SK-MEL-5 (cell line): ENCODE data around the gene PCAT6. TPM values are rescaled to one million over a fixed set of nuclear protein-coding genes. Genes with fewer than 3 reads are reported as not detected.
A peak's percentile ranks its signal among the peaks of the same experiment; 100 is the strongest.
"Not testable (repeated sequence)": the region's sequence is repeated elsewhere in the genome, so short reads cannot be mapped to it uniquely, and the experiment has no call there.

Experiments used
- DNase-seq: peaks from one replicate; pipeline ENCODE4 v3.0.0-alpha.2; 2016; ENCODE audit warnings: low read depth, low spot score
- in situ Hi-C: cut with HindIII; loops from 2 replicates; pipeline ENCODE4 v1.10.0; 2016; ENCODE audit warnings: low sequenced_read_pairs, high pct_unique_total_duplicates, low pct_unique_long_range_greater_than_20kb
- polyA plus RNA-seq, 2 experiments: library from polyadenylated mRNA; depleted of rRNA; stranded (reverse); fragments of >200 nt; gene quantifications; 2 replicates each; pipeline ENCODE4 v1.2.3, GENCODE V29; 2015
- total RNA-seq: library from RNA; depleted of rRNA; stranded (reverse); fragments of >200 nt; shearing (Covaris generic); gene quantifications from 2 replicates; pipeline ENCODE4 v1.2.3, GENCODE V29; 2014; rRNA removed

Gene PCAT6
- 1.2 TPM in 1 of 2 replicates, not detected in the other for total RNA-seq
- 2.7 and 4.0 TPM in 2 replicates for polyA plus RNA-seq (2015; cell fraction: cytosol; rRNA removed)
- polyA plus RNA-seq (2015; cell fraction: nucleus; rRNA removed), result 1.8 and 1.9 TPM in 2 replicates

GRCh38 chr1:202810615-202811295 lies at the start of gene PCAT6:
Gene PCAT6 (plus strand): TSS chr1:202810954.
- in situ Hi-C loops, result no loop called here

GRCh38 chr1:202762019-202762418 lies 48.7 kb upstream of the PCAT6 start:
- DNase-seq, result no peak
- in situ Hi-C loops, result no loop called here

More at GRCh38 chr1:202810615-202811295, at the start of gene PCAT6:
- DNase-seq, result peak; percentile 93

- in situ Hi-C loops, result no loop called here
- no peak for DNase-seq
Measured at GRCh38 chr1:202765721-202766120, 45.0 kb upstream of the PCAT6 start.

DNA sequence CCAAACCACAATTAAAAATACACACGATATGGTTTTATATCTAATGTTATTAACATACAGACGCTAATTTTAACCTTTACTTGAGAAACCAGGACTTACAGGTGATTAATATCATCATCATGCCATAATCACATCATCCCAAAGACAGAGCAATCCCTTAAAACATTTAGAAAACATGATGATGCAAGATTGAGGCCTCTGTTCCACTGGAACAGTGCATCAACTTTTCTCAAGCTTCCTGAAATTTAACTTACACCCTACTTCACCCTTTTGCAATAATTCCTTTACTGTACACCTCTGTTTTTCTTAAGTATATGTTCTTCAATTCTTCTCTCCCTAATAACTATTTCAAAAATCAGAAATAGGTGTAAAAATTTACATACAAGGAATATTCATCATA lies 40.6 kb upstream of the PCAT6 start:
- in situ Hi-C loops, result no loop called here
- no peak for DNase-seq

DNA sequence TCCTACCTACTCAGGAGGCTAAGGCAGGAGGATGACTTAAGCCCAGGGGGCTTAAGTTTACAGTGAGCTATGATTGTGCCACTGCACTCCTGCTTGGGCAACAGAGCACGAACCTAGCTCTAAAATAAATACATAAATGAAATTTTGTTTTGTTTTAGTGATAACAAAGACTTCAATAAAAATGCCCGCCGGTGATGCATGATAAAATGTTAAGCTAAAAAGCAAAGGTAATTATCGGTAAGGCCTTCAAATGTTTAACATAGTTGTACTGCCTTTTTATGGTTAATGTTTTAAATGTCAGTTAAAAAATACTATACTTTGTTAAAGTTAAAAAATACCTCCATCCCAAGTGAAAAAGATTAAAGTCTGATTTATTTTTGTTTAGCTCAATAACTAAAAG lies 29.6 kb upstream of the PCAT6 start:
- in situ Hi-C loops, result no loop called here
- DNase-seq, result no peak

- in situ Hi-C loops, result no loop called here
- no peak for DNase-seq
Measured at GRCh38 chr1:202786804-202787203, 23.9 kb upstream of the PCAT6 start.

- DNase-seq, result no peak
- in situ Hi-C loops, result no loop called here
Measured at GRCh38 chr1:202788800-202789199, 22.0 kb upstream of the PCAT6 start.

DNA sequence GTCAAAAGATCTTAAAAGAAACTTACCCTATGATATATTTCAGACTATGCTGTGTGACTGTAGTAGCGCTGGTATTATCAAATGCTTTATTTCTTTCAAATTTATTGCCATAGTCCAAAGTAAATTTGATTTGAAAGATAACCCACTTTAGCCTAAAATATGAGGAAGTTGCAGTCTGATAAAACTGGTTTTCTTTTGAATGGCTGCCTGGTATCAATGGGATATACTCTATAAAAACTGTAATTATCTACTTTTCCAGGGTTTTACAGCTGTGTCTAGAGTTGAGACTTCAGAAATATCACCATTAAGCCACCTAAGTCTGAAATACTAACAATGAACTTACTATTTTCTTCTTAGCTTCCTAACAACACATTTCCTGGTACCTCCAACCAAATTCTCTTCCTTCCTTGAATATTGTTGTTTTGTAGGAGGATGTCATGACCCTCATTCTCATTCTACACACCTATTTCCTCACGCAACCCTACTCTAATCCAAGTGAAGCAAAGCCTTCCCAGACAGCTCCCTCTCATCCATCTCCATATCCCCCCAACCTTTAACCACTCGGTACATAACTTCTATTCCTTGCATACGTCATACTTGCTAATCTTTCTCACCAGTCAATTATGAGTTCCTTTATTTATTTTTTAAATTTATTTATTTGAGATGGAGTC lies 19.5 kb upstream of the PCAT6 start:
- DNase-seq, result no peak
- in situ Hi-C loops, result no loop called here

DNA sequence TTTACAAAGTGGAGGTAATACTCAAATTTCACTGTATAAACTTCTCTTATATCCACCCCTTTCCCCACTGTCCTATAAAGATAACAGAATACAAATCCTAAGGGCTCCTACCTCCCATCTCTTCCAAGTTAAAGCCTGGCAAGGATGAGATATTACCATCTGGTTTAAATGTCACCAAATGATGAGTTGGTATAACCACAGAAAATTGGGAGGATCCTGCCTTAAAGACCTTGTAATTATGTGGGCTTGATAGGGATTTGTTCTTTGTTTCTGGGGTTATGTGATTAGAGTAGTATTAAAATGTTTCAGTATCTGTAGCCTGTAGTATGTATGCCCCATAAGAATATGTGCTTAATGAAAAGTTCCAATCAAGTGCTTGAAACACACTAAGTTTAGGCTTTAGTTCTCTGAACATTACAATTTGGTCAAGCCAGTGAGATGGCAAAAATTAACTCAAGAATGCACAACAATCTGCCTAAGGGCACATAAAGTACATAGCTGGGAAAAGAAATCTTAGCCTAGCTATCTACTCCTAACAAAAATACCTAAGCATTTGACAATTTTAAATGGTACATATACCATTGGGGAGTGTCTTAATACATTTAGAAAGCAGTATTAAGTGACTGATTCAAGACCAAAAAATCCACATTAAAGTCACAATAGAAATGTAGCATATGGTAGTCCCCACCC lies 16.6 kb upstream of the PCAT6 start:
- in situ Hi-C loops, result no loop called here
- DNase-seq, result no peak

GRCh38 chr1:202794931-202795330 lies 15.8 kb upstream of the PCAT6 start:
- in situ Hi-C loops, DNase-seq: not testable (repeated sequence)

GRCh38 chr1:202796670-202797069 lies 14.1 kb upstream of the PCAT6 start:
- in situ Hi-C loops, result no loop called here
- DNase-seq, result no peak

GRCh38 chr1:202798260-202798659 lies 12.5 kb upstream of the PCAT6 start:
- no peak for DNase-seq
- in situ Hi-C loops, result no loop called here

- in situ Hi-C loops, result no loop called here
- DNase-seq, result no peak
Measured at GRCh38 chr1:202798792-202799331, 11.9 kb upstream of the PCAT6 start.

- DNase-seq, result no peak
- in situ Hi-C loops, result no loop called here
Measured at GRCh38 chr1:202800742-202801141, 10.0 kb upstream of the PCAT6 start.

DNA sequence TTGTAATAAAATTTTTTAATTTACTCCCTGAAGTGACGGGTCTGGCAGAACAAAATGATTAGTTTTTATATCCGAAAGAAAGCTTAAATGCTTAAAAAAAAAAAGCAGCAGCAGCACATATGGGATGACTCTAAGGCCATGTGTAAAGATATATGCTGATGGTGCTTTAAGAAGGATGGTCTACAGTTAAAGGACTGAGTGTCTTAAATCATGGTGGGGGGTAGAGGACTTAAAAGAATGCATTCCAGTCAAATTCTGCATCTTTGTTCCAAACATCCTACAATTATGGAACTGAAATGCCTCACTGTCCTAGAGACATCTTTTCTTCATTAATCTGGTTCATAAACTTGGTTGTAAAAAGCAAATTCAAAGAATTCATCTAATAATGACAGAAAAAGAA lies 9.6 kb upstream of the PCAT6 start:
- no peak for DNase-seq
- in situ Hi-C loops, result no loop called here

DNA sequence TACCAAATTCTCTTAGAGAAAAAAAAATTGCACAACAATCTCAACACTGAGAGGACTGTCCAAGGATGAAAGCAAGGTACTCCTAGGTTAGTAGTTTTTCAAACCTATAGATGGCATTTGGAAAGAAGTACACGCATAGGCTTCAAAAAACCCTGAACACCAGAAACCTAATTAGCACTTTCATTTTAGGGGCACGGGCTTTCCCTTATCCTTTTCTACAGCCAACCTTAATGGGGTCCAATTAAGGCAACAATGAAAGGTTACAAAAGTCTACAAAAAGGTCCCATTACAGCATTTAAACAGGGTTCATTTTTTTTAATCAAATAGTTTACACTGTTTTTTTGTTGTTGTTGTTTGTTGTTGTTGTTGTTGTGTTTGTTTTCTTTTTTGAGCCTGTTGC lies 8.7 kb upstream of the PCAT6 start:
- no peak for DNase-seq
- in situ Hi-C loops, result no loop called here

- in situ Hi-C loops, result no loop called here
- no peak for DNase-seq
Measured at GRCh38 chr1:202802998-202803932, 7.5 kb upstream of the PCAT6 start.
